ENCODE data around the gene TRAPPC3L.
"Not testable (repeated sequence)": the region's sequence is repeated elsewhere in the genome, so short reads cannot be mapped to it uniquely, and the experiment has no call there.

Gene TRAPPC3L

GRCh38 chr6:116511424-116512110, 33.9 kb downstream of the TRAPPC3L start, which contains the start of gene CALHM5:
CALHM5 (plus strand) TSS chr6:116511639; CDS start chr6:116511697, 58 bp downstream.
- Histone ChIP-seq H3K4me1 (ENCODE audit: insufficient read depth, low read length) (peaks cover 14% of the 10 kb centered on the region), H3K4me3 (ENCODE audit: low read depth in 1 of 2, low read length in 2 of 2) (peak within 1 kb of the TSS; percentile 22 to 72), H3K9ac (ENCODE audit: low read length) (peak within 1 kb of the TSS; percentile 65), H3K9me3 (ENCODE audit: low read length) (no peaks in the 10 kb centered on the region), H3K36me3 (ENCODE audit: insufficient read depth, low read length) (no peaks in the 10 kb centered on the region), H3K27me3 (ENCODE audit: control insufficient read depth in 1 of 2, insufficient read depth in 2 of 2, low read length in 2 of 2) (no peaks in the 10 kb centered on the region), H3K27ac (ENCODE audit: low read depth, low read length) (peak within 1 kb of the TSS; percentile 37)

- H3K9ac ChIP-seq (ENCODE audit: low read length), result no peak overlapping the region
- peaks cover 9% of the 10 kb centered on the region for H3K4me1 ChIP-seq (ENCODE audit: insufficient read depth, low read length)
- no peak overlapping the region for H3K27ac ChIP-seq (ENCODE audit: low read depth, low read length)
- H3K4me3 ChIP-seq (ENCODE audit: low read depth in 1 of 2, low read length in 2 of 2), result no peak overlapping the region
- no peaks in the 10 kb centered on the region for H3K27me3 ChIP-seq (ENCODE audit: control insufficient read depth in 1 of 2, insufficient read depth in 2 of 2, low read length in 2 of 2)
- no peaks in the 10 kb centered on the region for H3K36me3 ChIP-seq (ENCODE audit: insufficient read depth, low read length)
- no peaks in the 10 kb centered on the region for H3K9me3 ChIP-seq (ENCODE audit: low read length)
Observed at GRCh38 chr6:116508527-116508926, 37.0 kb downstream of the TRAPPC3L start.

- Histone ChIP-seq H3K4me3 (ENCODE audit: low read depth in 1 of 2, low read length in 2 of 2) (no peak overlapping the region), H3K27me3 (ENCODE audit: control insufficient read depth in 1 of 2, insufficient read depth in 2 of 2, low read length in 2 of 2) (no peaks in the 10 kb centered on the region), H3K9me3 (ENCODE audit: low read length) (no peaks in the 10 kb centered on the region), H3K27ac (ENCODE audit: low read depth, low read length) (no peak overlapping the region), H3K36me3 (ENCODE audit: insufficient read depth, low read length) (no peaks in the 10 kb centered on the region), H3K9ac (ENCODE audit: low read length) (no peak overlapping the region), H3K4me1 (ENCODE audit: insufficient read depth, low read length) (no peaks in the 10 kb centered on the region)
Observed at GRCh38 chr6:116507324-116507723, 38.2 kb downstream of the TRAPPC3L start.

- Histone ChIP-seq H3K27me3 (ENCODE audit: control insufficient read depth in 1 of 2, insufficient read depth in 2 of 2, low read length in 2 of 2) (no peaks in the 10 kb centered on the region), H3K4me3 (ENCODE audit: low read depth in 1 of 2, low read length in 2 of 2) (no peak overlapping the region), H3K4me1 (ENCODE audit: insufficient read depth, low read length) (no peaks in the 10 kb centered on the region), H3K9ac (ENCODE audit: low read length) (no peak overlapping the region), H3K27ac (ENCODE audit: low read depth, low read length) (no peak overlapping the region), H3K9me3 (ENCODE audit: low read length) (no peaks in the 10 kb centered on the region), H3K36me3 (ENCODE audit: insufficient read depth, low read length) (no peaks in the 10 kb centered on the region)
Observed at GRCh38 chr6:116500969-116501433, 44.5 kb downstream of the TRAPPC3L start.

GRCh38 chr6:116497113-116497676, 48.3 kb downstream of the TRAPPC3L start:
- Histone ChIP-seq H3K36me3 (ENCODE audit: insufficient read depth, low read length) (no peaks in the 10 kb centered on the region), H3K27me3 (ENCODE audit: control insufficient read depth in 1 of 2, insufficient read depth in 2 of 2, low read length in 2 of 2) (no peaks in the 10 kb centered on the region), H3K4me1 (ENCODE audit: insufficient read depth, low read length) (no peaks in the 10 kb centered on the region), H3K4me3 (ENCODE audit: low read depth in 1 of 2, low read length in 2 of 2) (no peak overlapping the region), H3K9me3 (ENCODE audit: low read length) (no peaks in the 10 kb centered on the region), H3K9ac (ENCODE audit: low read length) (no peak overlapping the region), H3K27ac (ENCODE audit: low read depth, low read length) (no peak overlapping the region)

- H3K9me3 ChIP-seq (ENCODE audit: low read length); H3K36me3 ChIP-seq (ENCODE audit: insufficient read depth, low read length); H3K27ac ChIP-seq (ENCODE audit: low read depth, low read length); H3K4me3 ChIP-seq (ENCODE audit: low read depth in 1 of 2, low read length in 2 of 2); H3K27me3 ChIP-seq (ENCODE audit: control insufficient read depth in 1 of 2, insufficient read depth in 2 of 2, low read length in 2 of 2); H3K9ac ChIP-seq (ENCODE audit: low read length); H3K4me1 ChIP-seq (ENCODE audit: insufficient read depth, low read length): not testable (repeated sequence)
Observed at GRCh38 chr6:116495161-116495560, 50.3 kb downstream of the TRAPPC3L start.

GRCh38 chr6:116492331-116493067, 53.0 kb downstream of the TRAPPC3L start:
- H3K4me1 ChIP-seq (ENCODE audit: insufficient read depth, low read length), result no peaks in the 10 kb centered on the region
- H3K36me3 ChIP-seq (ENCODE audit: insufficient read depth, low read length), result no peaks in the 10 kb centered on the region
- no peaks in the 10 kb centered on the region for H3K27me3 ChIP-seq (ENCODE audit: control insufficient read depth in 1 of 2, insufficient read depth in 2 of 2, low read length in 2 of 2)
- no peak overlapping the region for H3K9ac ChIP-seq (ENCODE audit: low read length)
- no peak overlapping the region for H3K27ac ChIP-seq (ENCODE audit: low read depth, low read length)
- no peaks in the 10 kb centered on the region for H3K9me3 ChIP-seq (ENCODE audit: low read length)
- no peak overlapping the region for H3K4me3 ChIP-seq (ENCODE audit: low read depth in 1 of 2, low read length in 2 of 2)

GRCh38 chr6:116491610-116492330, 53.7 kb downstream of the TRAPPC3L start:
- H3K27ac ChIP-seq (ENCODE audit: low read depth, low read length), result no peak overlapping the region
- no peaks in the 10 kb centered on the region for H3K9me3 ChIP-seq (ENCODE audit: low read length)
- no peaks in the 10 kb centered on the region for H3K4me1 ChIP-seq (ENCODE audit: insufficient read depth, low read length)

GRCh38 chr6:116485559-116486184, 59.8 kb downstream of the TRAPPC3L start:
- Histone ChIP-seq H3K27me3 (ENCODE audit: control insufficient read depth in 1 of 2, insufficient read depth in 2 of 2, low read length in 2 of 2) (no peaks in the 10 kb centered on the region), H3K4me3 (ENCODE audit: low read depth in 1 of 2, low read length in 2 of 2) (no peak overlapping the region), H3K9ac (ENCODE audit: low read length) (no peak overlapping the region), H3K27ac (ENCODE audit: low read depth, low read length) (no peak overlapping the region), H3K36me3 (ENCODE audit: insufficient read depth, low read length) (no peaks in the 10 kb centered on the region), H3K4me1 (ENCODE audit: insufficient read depth, low read length) (no peaks in the 10 kb centered on the region), H3K9me3 (ENCODE audit: low read length) (no peaks in the 10 kb centered on the region)

More at GRCh38 chr6:116491610-116492330, 53.7 kb downstream of the TRAPPC3L start:
- Histone ChIP-seq H3K9ac (ENCODE audit: low read length) (no peak overlapping the region), H3K4me3 (ENCODE audit: low read depth in 1 of 2, low read length in 2 of 2) (no peak overlapping the region), H3K27me3 (ENCODE audit: control insufficient read depth in 1 of 2, insufficient read depth in 2 of 2, low read length in 2 of 2) (no peaks in the 10 kb centered on the region), H3K36me3 (ENCODE audit: insufficient read depth, low read length) (no peaks in the 10 kb centered on the region)

- Histone ChIP-seq H3K4me1 (ENCODE audit: insufficient read depth, low read length) (no peaks in the 10 kb centered on the region), H3K9ac (ENCODE audit: low read length) (no peak overlapping the region), H3K9me3 (ENCODE audit: low read length) (no peaks in the 10 kb centered on the region), H3K27me3 (ENCODE audit: control insufficient read depth in 1 of 2, insufficient read depth in 2 of 2, low read length in 2 of 2) (no peaks in the 10 kb centered on the region), H3K27ac (ENCODE audit: low read depth, low read length) (no peak overlapping the region), H3K4me3 (ENCODE audit: low read depth in 1 of 2, low read length in 2 of 2) (no peak overlapping the region), H3K36me3 (ENCODE audit: insufficient read depth, low read length) (no peaks in the 10 kb centered on the region)
Observed at GRCh38 chr6:116483616-116484015, 61.9 kb downstream of the TRAPPC3L start.

- Histone ChIP-seq H3K9me3 (ENCODE audit: low read length) (no peaks in the 10 kb centered on the region), H3K27me3 (ENCODE audit: control insufficient read depth in 1 of 2, insufficient read depth in 2 of 2, low read length in 2 of 2) (no peaks in the 10 kb centered on the region), H3K4me1 (ENCODE audit: insufficient read depth, low read length) (no peaks in the 10 kb centered on the region)
Observed at GRCh38 chr6:116482780-116483179, 62.7 kb downstream of the TRAPPC3L start.

More at GRCh38 chr6:116482780-116483179, 62.7 kb downstream of the TRAPPC3L start:
- Histone ChIP-seq H3K36me3 (ENCODE audit: insufficient read depth, low read length) (no peaks in the 10 kb centered on the region), H3K9ac (ENCODE audit: low read length) (no peak overlapping the region), H3K4me3 (ENCODE audit: low read depth in 1 of 2, low read length in 2 of 2) (no peak overlapping the region), H3K27ac (ENCODE audit: low read depth, low read length) (no peak overlapping the region)

All from muscle layer of colon (tissue), 2 donors.